Aorta (tissue), 5 donors: Measurements from ENCODE around the gene OTP. TPM values are rescaled to one million over a fixed set of nuclear protein-coding genes. Genes with fewer than 3 reads are reported as not detected.
A peak's percentile ranks its signal among the peaks of the same experiment; 100 is the strongest.

Experiments
- ATAC-seq: fragments of 200-7000 bp; cut with Tn5 transposase; one replicate; pipeline ENCODE4 v1.9.1; 2022; ENCODE audit warnings: moderate library complexity; ENCODE audit not compliant: low FRiP score
- DNase-seq, 2 donors: peaks; one replicate each; pipeline ENCODE4 v3.0.0-alpha.2; 2020
- H3K27ac ChIP-seq, 2 donors: one replicate each; pipeline ENCODE4 v1.5.1; 2013; ENCODE audit warnings: low read length in 2 of 2, mild to moderate bottlenecking in 2 of 2, moderate library complexity in 2 of 2, control low read depth in 1 of 2, inconsistent platforms in 1 of 2, low read depth in 1 of 2
- H3K27me3 ChIP-seq, 2 donors: one replicate each; pipeline ENCODE4 v1.6.1; 2013; ENCODE audit warnings: control low read depth in 1 of 2, low read length in 1 of 2, mild to moderate bottlenecking in 1 of 2, moderate library complexity in 1 of 2; ENCODE audit not compliant: insufficient read depth in 2 of 2, control insufficient read depth in 1 of 2
- H3K36me3 ChIP-seq, 2 donors: one replicate each; pipeline ENCODE4 v1.6.1; 2013; ENCODE audit warnings: control low read depth in 1 of 2, low read length in 1 of 2, mild to moderate bottlenecking in 1 of 2; ENCODE audit not compliant: insufficient read depth in 2 of 2, control insufficient read depth in 1 of 2
- H3K4me1 ChIP-seq, 2 donors: one replicate each; pipeline ENCODE4 v1.6.1; 2013; ENCODE audit warnings: low read length in 2 of 2, control low read depth in 1 of 2, mild to moderate bottlenecking in 1 of 2, moderate library complexity in 1 of 2; ENCODE audit not compliant: insufficient read depth in 2 of 2, control insufficient read depth in 1 of 2
- H3K4me3 ChIP-seq, 2 donors: one replicate each; pipeline ENCODE4 v1.5.1; 2013; ENCODE audit warnings: low read length in 2 of 2, control low read depth in 1 of 2, mild to moderate bottlenecking in 1 of 2
- H3K9me3 ChIP-seq: one replicate; pipeline ENCODE4 v1.6.1; 2013; ENCODE audit warnings: mild to moderate bottlenecking, low read length; ENCODE audit not compliant: control insufficient read depth
- WGBS, 2 donors: extraction: QIAGEN DNeasy Blood & Tissue Kit; methylation state at CpG; one replicate each; pipeline ENCODE4 v1.1.7; 2013; 5-methylcytosine and 5-hydroxymethylcytosine counted together
- intact Hi-C, 2 donors: fragments of 100-400 bp; cut with DNase I; formaldehyde crosslinking; loops; one replicate each; pipeline versions ENCODE4 v1.14.2 to v1.15.0; 2022
- polyA plus RNA-seq, 2 donors: library from polyadenylated mRNA; stranded (reverse); fragments of 200-250 nt; gene quantifications; one replicate each; pipeline ENCODE4 v1.2.3, GENCODE V29; 2013
- total RNA-seq, 2 donors: library from RNA; stranded (reverse); fragmentation: NEBNext Ultra II Directional; extraction: Animal tissue kit (Norgen Biotek cat#: 25700); gene quantifications; one replicate each; pipeline ENCODE4 v1.2.1, GENCODE V29; 2021
- donor health status: healthy with polysubstance abuse.
- donor health status: Bipolar disorder and iron deficiency.
- donor health status: DM: no; HTN: no; CAD: no.
- donor health status: DM: no; HTN: no; CAD: no.
- donor health status: DM: yes; HTN: yes; CAD: no.

The OTP gene
- total and polyA plus RNA-seq, 4 donors: not detected

DNA sequence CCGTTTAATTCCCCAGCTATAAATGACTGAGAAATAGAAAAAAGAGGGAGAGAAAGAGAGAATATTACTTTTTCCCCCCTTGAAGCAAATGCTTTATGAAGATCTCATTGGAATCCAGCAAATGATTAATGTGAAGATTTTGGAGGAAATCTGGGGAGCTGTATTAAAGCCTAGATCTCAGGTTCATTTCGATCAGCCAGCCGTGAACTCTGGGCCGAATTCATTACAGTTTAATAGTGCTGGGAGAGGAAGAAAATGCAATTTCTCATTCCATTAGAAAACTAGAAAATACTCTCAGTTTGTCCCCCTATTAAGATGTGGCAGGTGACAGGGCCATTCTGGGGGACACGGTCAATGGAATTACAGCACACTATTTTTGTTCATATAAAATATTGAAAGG lies 4.8 kb downstream of the OTP start:
- no peaks in the 10 kb centered on the region for H3K27me3 ChIP-seq
- H3K9me3 ChIP-seq: peaks cover 2% of the 10 kb centered on the region
- H3K4me3 ChIP-seq: no peak overlapping the region
- no peaks in the 10 kb centered on the region for H3K36me3 ChIP-seq
- 13 to 22% methylated on average over 5 of the region's 5 CpGs for WGBS, 2 donors
- H3K4me1 ChIP-seq: no peaks in the 10 kb centered on the region
- no peak overlapping the region for H3K27ac ChIP-seq
- intact Hi-C loops: no loop called here
- ATAC-seq (no peak), DNase-seq (no peak)

DNA sequence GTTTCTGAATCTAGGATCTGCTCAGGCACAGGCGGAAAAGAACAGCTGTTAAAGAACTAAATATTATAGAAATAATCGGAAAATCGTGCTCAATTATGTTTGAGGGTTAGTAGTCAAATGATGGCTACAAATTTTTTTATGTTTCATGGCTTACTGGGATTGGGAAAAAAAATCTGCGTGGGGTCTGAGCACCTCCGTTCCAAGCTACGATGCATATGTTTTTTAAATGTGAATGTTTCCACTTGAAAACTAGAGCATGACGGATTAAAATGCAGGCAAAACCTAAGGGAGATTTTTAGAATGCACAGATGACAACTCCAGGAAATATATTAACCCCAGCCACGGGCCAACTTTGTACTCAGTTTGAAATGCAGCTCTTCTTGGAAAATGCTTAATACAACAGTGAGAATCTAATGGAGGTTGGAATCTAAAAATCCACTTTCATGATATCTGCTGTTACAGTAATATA lies 5.3 kb downstream of the OTP start:
- H3K36me3 ChIP-seq: no peaks in the 10 kb centered on the region
- intact Hi-C loops: no loop called here
- no peak overlapping the region for H3K4me3 ChIP-seq
- no peaks in the 10 kb centered on the region for H3K4me1 ChIP-seq
- ATAC-seq (no peak), DNase-seq (no peak)
- WGBS, 2 donors: 30 to 32% methylated on average over 8 of the region's 8 CpGs
- no peaks in the 10 kb centered on the region for H3K27me3 ChIP-seq
- H3K27ac ChIP-seq: no peak overlapping the region
- peaks cover 2% of the 10 kb centered on the region for H3K9me3 ChIP-seq

DNA sequence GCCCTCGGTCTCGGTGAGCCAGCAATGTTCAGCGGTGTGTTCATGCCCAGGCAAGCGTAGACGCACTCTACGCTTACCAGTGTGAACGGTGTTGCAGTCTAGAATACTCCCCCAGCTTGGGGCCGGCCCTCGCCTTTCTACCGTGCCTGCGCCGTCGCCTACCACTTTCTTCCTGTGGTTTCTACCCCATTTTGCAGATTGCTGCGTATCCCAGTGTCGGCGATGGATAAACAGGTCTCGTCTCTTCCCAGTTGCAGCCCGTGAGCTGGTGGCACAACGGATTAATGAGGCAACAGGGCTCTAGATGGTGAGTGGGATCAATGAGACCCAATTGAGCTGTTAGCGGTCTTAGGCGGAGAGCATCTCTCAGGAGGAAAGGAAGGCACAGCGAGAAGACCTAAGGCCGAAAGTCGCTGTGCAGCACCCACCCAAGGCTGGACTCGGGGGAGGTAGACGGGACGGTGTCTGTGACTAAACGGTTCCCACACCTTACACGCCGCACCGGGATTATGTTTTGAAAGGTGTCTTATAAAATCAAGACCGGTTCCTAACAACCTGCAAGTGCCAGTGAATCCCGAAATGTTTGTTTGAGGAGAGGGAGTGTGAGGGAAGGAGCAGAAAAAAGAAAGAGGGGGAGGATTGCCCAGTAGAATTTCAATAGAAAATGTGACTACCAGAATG lies 5.8 kb downstream of the OTP start:
- Histone ChIP-seq H3K9me3 (peaks cover 2% of the 10 kb centered on the region), H3K36me3 (no peaks in the 10 kb centered on the region), H3K4me1 (no peaks in the 10 kb centered on the region), H3K27me3 (no peaks in the 10 kb centered on the region), H3K4me3 (no peak overlapping the region), H3K27ac (no peak overlapping the region)
- 11 to 14% methylated on average over 33 of the region's 33 CpGs for WGBS, 2 donors
- intact Hi-C loops: no loop called here
- DNase-seq: no peak
- ATAC-seq: no peak

DNA sequence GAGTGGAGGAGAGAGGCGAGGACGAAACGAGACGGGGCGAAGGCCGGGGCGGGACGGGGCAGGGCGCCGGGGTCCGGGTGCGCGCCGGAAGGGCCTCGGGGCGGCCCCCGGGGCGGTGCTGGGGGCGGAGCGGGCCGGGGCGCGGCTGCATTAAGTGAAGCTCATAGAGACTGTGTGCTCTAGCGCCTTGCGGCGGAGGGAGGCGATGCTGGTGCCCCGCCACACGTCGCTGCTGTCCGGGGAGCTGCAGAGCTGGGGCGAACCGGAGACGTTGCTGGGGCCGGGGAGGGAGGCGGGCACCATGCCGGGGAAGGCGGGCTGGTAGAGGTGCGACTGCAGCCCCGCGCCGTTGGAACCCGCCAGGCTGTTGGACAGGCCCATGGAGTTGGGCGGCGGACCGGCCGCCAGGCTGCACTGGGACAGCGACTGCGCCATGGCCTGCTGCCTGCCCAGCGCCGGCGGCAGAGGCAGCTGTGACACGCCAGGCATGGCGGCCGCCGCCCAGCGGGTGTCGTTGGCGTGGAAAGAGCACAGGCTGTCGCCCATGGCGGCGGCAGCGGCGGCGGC lies 8.3 kb downstream of the OTP start:
- Histone ChIP-seq H3K27me3 (no peaks in the 10 kb centered on the region), H3K27ac (no peak overlapping the region), H3K36me3 (no peaks in the 10 kb centered on the region), H3K4me1 (no peaks in the 10 kb centered on the region), H3K4me3 (peak overlapping the region; percentile 14 to 21), H3K9me3 (no peaks in the 10 kb centered on the region)
- peak; percentile 64 for ATAC-seq
- DNase-seq: peak in 1 of 2 donors; percentile 82
- intact Hi-C loops: no loop called here
- WGBS, 2 donors: 1% methylated on average over 43 to 65 of the region's 65 CpGs

DNA sequence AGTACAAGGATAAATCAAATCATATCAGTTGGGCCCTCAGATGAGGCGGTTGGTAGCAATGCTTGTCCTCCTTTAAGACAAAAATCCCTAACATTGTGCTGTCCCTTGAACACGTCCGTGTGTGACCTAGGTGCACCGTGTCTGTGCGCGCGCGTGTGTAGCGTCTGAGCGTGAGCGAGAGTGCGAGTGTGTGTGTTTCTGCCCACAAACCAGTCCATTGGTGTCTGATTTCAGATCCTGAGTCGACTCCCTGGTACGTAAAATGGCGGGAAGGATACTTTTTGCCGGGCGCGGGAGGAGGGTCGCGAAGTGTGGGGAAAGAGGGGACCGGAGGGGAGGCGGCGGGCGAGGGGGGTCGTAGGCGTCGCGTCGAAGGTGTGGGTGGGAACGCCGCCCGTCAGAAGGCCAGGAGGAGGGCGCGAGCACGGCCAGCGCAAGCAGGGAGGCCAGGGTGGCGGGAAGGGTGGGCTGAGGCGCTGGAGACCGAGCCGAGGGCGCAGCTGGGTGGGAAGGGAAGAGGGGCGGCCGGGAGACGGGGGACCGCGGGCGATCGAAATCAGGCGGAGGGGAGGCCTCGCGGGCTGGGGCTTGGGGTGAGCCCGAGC lies 8.9 kb downstream of the OTP start:
- no peak for ATAC-seq
- H3K9me3 ChIP-seq: no peaks in the 10 kb centered on the region
- no peak overlapping the region for H3K27ac ChIP-seq
- H3K27me3 ChIP-seq: no peaks in the 10 kb centered on the region
- intact Hi-C loops: no loop called here
- DNase-seq: peak in 1 of 2 donors; percentile 75
- no peaks in the 10 kb centered on the region for H3K4me1 ChIP-seq
- WGBS, 2 donors: 2 to 5% methylated on average over 47 to 52 of the region's 52 CpGs
- H3K36me3 ChIP-seq: no peaks in the 10 kb centered on the region
- peak overlapping the region in 1 of 2 donors; percentile 14 for H3K4me3 ChIP-seq

DNA sequence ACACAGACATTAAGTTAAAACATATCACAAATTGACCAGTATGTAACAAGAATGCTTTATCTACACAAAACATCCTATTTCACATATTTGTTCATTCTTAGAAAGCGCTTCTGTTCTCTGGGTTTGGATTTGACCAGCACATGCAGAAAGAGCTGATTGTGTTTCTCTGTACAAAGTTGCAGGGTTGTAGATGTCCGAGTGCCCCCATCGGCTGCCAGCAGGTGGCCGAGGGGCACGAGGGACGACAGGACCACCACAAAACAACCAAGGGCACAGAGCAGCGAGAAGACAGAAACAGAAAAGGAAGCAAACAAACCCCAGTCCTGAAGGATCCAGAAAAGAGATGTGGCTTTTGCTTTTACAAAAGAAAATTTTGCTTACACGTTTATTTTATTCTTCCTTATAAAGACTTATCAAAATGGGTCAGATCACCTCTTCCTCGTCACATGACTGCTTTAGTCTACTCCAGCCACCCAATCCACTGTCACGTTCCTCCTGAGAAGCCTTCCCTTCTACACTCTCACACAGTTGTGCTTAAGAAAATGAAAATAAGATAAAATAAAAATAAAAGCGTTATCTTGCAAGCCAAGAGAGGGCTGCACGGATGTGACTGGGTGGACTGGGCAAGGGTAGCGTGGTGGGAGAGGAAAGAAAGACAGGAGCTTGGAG lies 9.5 kb downstream of the OTP start:
- DNase-seq (no peak), ATAC-seq (no peak)
- Histone ChIP-seq H3K27me3 (no peaks in the 10 kb centered on the region), H3K4me1 (no peaks in the 10 kb centered on the region), H3K9me3 (no peaks in the 10 kb centered on the region), H3K27ac (no peak overlapping the region), H3K36me3 (no peaks in the 10 kb centered on the region), H3K4me3 (no peak overlapping the region)
- WGBS, 2 donors: 13 to 15% methylated on average over 13 of the region's 13 CpGs
- intact Hi-C loops: no loop called here

DNA sequence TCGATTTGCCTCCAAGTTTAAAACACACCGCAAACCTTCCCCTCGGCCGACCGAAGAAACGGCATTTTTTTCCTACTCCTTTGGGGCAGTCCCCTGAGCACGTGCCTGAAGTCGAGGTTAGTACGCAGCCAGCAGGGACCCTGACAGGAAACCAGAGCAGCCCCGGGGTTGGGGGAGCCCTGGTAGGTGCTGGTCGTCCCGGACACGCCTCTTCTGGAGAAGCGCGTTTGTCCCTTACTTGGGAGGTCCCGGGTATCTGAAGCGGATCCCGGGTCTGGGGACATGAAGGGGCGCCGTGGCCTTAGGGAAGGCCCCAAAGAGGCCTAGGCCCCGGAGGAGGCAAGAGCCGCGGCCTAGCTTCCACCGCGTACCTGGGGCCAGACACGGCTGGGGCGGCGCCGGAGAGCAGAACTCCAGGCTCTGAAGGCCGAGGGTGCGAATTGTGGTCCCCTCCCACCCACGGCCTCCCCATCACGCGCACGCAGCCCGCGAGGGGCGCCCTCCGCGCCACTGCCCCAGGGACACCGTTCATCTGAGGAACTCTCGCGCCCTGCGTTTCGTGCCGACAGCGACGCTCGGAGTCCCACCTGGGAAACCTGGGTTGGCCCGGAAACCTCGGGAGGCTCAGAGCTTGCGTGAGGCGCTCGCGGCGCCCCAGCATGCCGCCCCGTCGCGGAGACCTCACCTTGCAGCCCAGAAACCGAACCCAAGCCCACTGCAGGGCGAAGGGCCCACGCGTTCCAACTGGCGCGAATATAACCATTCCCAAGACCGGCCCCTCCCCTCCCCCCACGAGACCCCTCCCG lies 10.4 kb downstream of the OTP start:
- Histone ChIP-seq H3K9me3 (no peaks in the 10 kb centered on the region), H3K4me1 (no peaks in the 10 kb centered on the region), H3K27me3 (no peaks in the 10 kb centered on the region), H3K4me3 (no peak overlapping the region), H3K27ac (no peak overlapping the region), H3K36me3 (no peaks in the 10 kb centered on the region)
- intact Hi-C loops: no loop called here
- ATAC-seq: no peak
- DNase-seq: peak in 1 of 2 donors; percentile 65
- 10 to 13% methylated on average over 62 to 69 of the region's 69 CpGs for WGBS, 2 donors

DNA sequence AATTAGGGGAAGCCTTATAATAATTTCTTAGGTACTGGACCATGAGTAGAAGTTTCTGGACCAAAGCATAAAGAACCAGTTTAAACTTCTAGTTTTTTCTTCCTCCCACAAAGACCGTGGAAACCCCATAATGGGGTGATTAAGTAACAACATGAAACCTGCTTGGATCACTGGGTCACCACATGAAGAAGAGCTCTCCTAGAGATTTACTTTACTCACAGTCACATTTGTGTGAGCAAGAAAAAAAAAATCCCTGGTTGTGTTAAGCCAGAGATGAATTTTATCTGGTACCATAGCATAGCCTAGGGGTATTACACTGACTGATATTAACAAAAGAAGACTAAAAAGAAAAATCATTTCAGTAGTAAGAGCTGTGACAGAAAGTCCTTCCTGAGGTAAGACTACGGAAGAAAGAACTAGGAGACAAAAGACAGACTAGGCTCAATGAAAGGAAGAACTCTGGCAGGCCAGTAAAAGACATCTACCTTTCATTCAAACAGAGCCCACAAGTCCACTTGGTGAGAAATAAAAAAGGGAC lies 15.2 kb downstream of the OTP start:
- H3K27me3 ChIP-seq: peaks cover 0 to 1% of the 10 kb centered on the region in 2 donors
- ATAC-seq (no peak), DNase-seq (no peak)
- intact Hi-C loops: no loop called here
- H3K9me3 ChIP-seq: no peaks in the 10 kb centered on the region
- no peaks in the 10 kb centered on the region for H3K36me3 ChIP-seq
- 70 to 74% methylated on average over 2 of the region's 2 CpGs for WGBS, 2 donors
- no peaks in the 10 kb centered on the region for H3K4me1 ChIP-seq
- no peak overlapping the region for H3K27ac ChIP-seq
- no peak overlapping the region for H3K4me3 ChIP-seq
